ENCODE data around the gene AXIN2. TPM values are rescaled to one million over a fixed set of nuclear protein-coding genes. Genes with fewer than 3 reads are reported as not detected.

The AXIN2 gene
- total RNA-seq, 1 donor, result 8.0 TPM

- no peak overlapping the region for H3K4me3 ChIP-seq (ENCODE audit: low read depth, low read length)
- TF ChIP-seq CTCF (IDR thresholded peaks at IDR 0.05; ENCODE audit: insufficient read depth, low read length), result no peak
- DNase-seq (ENCODE audit: low read depth), result no peak
Observed at GRCh38 chr17:65545705-65546523, 15.5 kb downstream of the AXIN2 start.

GRCh38 chr17:65544672-65545071 lies 16.8 kb downstream of the AXIN2 start:
- no peak for TF ChIP-seq CTCF (IDR thresholded peaks at IDR 0.05; ENCODE audit: insufficient read depth, low read length)
- DNase-seq (ENCODE audit: low read depth), result no peak
- H3K4me3 ChIP-seq (ENCODE audit: low read depth, low read length), result no peak overlapping the region

GRCh38 chr17:65542610-65543009 lies 18.8 kb downstream of the AXIN2 start:
- no peak overlapping the region for H3K4me3 ChIP-seq (ENCODE audit: low read depth, low read length)
- TF ChIP-seq CTCF (IDR thresholded peaks at IDR 0.05; ENCODE audit: insufficient read depth, low read length), result no peak
- no peak for DNase-seq (ENCODE audit: low read depth)

GRCh38 chr17:65542067-65542466 lies 19.4 kb downstream of the AXIN2 start:
- no peak overlapping the region for H3K4me3 ChIP-seq (ENCODE audit: low read depth, low read length)
- TF ChIP-seq CTCF (IDR thresholded peaks at IDR 0.05; ENCODE audit: insufficient read depth, low read length), result no peak
- no peak for DNase-seq (ENCODE audit: low read depth)

GRCh38 chr17:65541453-65541852 lies 20.0 kb downstream of the AXIN2 start:
- DNase-seq (ENCODE audit: low read depth), result no peak
- no peak for TF ChIP-seq CTCF (IDR thresholded peaks at IDR 0.05; ENCODE audit: insufficient read depth, low read length)
- H3K4me3 ChIP-seq (ENCODE audit: low read depth, low read length), result no peak overlapping the region

GRCh38 chr17:65539630-65540266 lies 21.7 kb downstream of the AXIN2 start:
- H3K4me3 ChIP-seq (ENCODE audit: low read depth, low read length), result no peak overlapping the region
- no peak for DNase-seq (ENCODE audit: low read depth)
- no peak for TF ChIP-seq CTCF (IDR thresholded peaks at IDR 0.05; ENCODE audit: insufficient read depth, low read length)

Measured in fibroblast of the aortic adventitia (primary cell).